Measurements from ENCODE around the gene RRAGD. TPM values are rescaled to one million over a fixed set of nuclear protein-coding genes. Genes with fewer than 3 reads are reported as not detected.

Gene RRAGD
- total and polyA plus RNA-seq, 2 donors (not counting 1 experiment from before 2014, with no cell fraction given): 0.27 to 4.5 TPM

DNA sequence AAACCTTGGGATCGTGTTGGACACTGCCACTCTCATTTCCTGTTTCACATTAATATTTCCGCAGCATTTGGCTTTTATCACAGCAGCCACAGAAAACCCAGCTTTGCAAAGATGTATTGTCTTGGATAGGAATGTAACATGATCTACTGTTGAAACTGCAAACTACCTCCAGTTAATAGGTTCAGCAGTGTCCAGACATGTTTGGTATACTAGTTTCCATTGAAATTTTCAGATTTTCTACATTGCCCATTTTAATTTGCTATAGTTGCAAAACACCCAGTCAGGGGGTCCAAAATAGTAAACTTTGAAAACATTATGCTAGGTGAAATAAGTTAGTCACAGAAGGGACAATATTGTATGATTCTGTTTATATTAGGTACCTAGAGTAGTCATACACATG, 24.2 kb upstream of the RRAGD start:
- CTCF ChIA-PET: interaction anchor here (1.5 to 1.6 kb wide), 2 partner anchors 11 to 174 kb away, joined by 3 to 4 read pairs; no protein-coding TSS in a partner anchor
- Histone ChIP-seq H3K9ac (ENCODE audit: low read length) (no peak overlapping the region), H3K4me1 (ENCODE audit: control insufficient read depth in 2 of 2, insufficient read depth in 2 of 2, low read length in 2 of 2) (peaks cover 10 to 12% of the 10 kb centered on the region in 2 donors), H3K4me2 (replicated peaks; ENCODE audit: low read depth, low read length, poor library complexity, severe bottlenecking) (no peak overlapping the region), H3K9me3 (ENCODE audit: control extremely low read depth in 1 of 3, control insufficient read depth in 2 of 3, insufficient read depth in 1 of 3, low read length in 2 of 3) (no peaks in the 10 kb centered on the region), H3K27me3 (replicated peaks in 1 of 4; ENCODE audit: control extremely low read depth in 1 of 4, control insufficient read depth in 3 of 4, insufficient read depth in 4 of 4, low read length in 3 of 4) (no peaks in the 10 kb centered on the region), H2AFZ (ENCODE audit: insufficient read depth, low read depth, low read length, poor library complexity, severe bottlenecking) (no peak overlapping the region), H3K79me2 (ENCODE audit: control insufficient read depth, insufficient read depth, low read length) (no peaks in the 10 kb centered on the region), H3K36me3 (replicated peaks in 1 of 2; ENCODE audit: control extremely low read depth in 1 of 2, control insufficient read depth in 1 of 2, extremely low read depth in 1 of 2, insufficient read depth in 2 of 2, low read length in 1 of 2) (no peaks in the 10 kb centered on the region), H3K27ac (ENCODE audit: low read length in 2 of 2) (no peak overlapping the region), H4K20me1 (ENCODE audit: control insufficient read depth, insufficient read depth, low read length, poor library complexity, severe bottlenecking) (no peaks in the 10 kb centered on the region), H3K4me3 (ENCODE audit: control extremely low read depth in 1 of 5, extremely low read depth in 1 of 5, insufficient read depth in 1 of 5, low read depth in 2 of 5, low read length in 4 of 5) (no peak overlapping the region)
- no peak for ATAC-seq (ENCODE audit: low read depth)
- WGBS (ENCODE audit: insufficient coverage): no CpG with 5 or more reads among the region's 2 CpGs
- Mint-ChIP-seq H3K27ac (no peak overlapping the region), H3K4me3 (no peak overlapping the region), H3K27me3 (no peaks in the 10 kb centered on the region), H3K4me1 (peaks cover 13% of the 10 kb centered on the region), H3K9me3 (ENCODE audit: insufficient read depth) (no peaks in the 10 kb centered on the region)
- TF ChIP-seq EZH2 (IDR thresholded peaks at IDR 0.05; ENCODE audit: borderline replicate concordance, insufficient read depth, low read depth, low read length, poor library complexity, severe bottlenecking): no peak
- TF ChIP-seq, protein P1, sequence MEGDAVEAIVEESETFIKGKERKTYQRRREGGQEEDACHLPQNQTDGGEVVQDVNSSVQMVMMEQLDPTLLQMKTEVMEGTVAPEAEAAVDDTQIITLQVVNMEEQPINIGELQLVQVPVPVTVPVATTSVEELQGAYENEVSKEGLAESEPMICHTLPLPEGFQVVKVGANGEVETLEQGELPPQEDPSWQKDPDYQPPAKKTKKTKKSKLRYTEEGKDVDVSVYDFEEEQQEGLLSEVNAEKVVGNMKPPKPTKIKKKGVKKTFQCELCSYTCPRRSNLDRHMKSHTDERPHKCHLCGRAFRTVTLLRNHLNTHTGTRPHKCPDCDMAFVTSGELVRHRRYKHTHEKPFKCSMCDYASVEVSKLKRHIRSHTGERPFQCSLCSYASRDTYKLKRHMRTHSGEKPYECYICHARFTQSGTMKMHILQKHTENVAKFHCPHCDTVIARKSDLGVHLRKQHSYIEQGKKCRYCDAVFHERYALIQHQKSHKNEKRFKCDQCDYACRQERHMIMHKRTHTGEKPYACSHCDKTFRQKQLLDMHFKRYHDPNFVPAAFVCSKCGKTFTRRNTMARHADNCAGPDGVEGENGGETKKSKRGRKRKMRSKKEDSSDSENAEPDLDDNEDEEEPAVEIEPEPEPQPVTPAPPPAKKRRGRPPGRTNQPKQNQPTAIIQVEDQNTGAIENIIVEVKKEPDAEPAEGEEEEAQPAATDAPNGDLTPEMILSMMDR (IDR thresholded peaks at IDR 0.05): no peak
- POLR2A ChIA-PET: no interaction called here
- no peak for DNase-seq
- intact Hi-C loops (cut with micrococcal nuclease): loop anchor here (10.0 kb wide), 1 partner anchor 379 kb away; the partner anchor contains the start of gene MDN1

DNA sequence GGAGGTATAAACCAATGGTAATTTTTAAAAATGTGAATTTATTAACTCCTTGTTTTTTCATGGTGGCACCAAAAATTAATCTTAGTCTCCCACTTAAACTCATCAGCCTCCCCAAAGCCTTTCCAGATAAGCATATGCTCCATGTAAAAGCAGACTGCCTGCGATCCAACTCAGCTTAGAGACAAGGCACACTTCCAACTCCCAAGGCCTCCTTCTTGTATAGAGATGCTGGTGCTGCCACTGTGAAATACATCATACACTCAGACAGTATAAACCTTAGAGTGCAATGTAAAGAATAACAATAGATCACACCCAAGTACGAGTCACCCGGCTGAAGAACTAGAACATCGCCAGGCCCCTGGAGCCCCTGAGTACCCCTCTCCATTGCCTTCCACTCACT, 22.9 kb upstream of the RRAGD start:
- WGBS (ENCODE audit: insufficient coverage): 92% methylated on average over 4 of the region's 4 CpGs
- H3K79me2 ChIP-seq (ENCODE audit: control insufficient read depth, insufficient read depth, low read length): no peaks in the 10 kb centered on the region
- POLR2A ChIA-PET: no interaction called here

More for the DNA sequence above, 22.9 kb upstream of the RRAGD start:
- no peaks in the 10 kb centered on the region for H3K9me3 ChIP-seq (ENCODE audit: control extremely low read depth in 1 of 3, control insufficient read depth in 2 of 3, insufficient read depth in 1 of 3, low read length in 2 of 3)
- H2AFZ ChIP-seq (ENCODE audit: insufficient read depth, low read depth, low read length, poor library complexity, severe bottlenecking): no peak overlapping the region
- no peak overlapping the region for H3K9ac ChIP-seq (ENCODE audit: low read length)
- H3K27ac ChIP-seq (ENCODE audit: low read length in 2 of 2): no peak overlapping the region
- no peak for DNase-seq
- H4K20me1 ChIP-seq (ENCODE audit: control insufficient read depth, insufficient read depth, low read length, poor library complexity, severe bottlenecking): no peaks in the 10 kb centered on the region
- no peak overlapping the region for H3K4me3 ChIP-seq (ENCODE audit: control extremely low read depth in 1 of 5, extremely low read depth in 1 of 5, insufficient read depth in 1 of 5, low read depth in 2 of 5, low read length in 4 of 5)
- no peak overlapping the region for H3K27ac Mint-ChIP-seq
- peaks cover 13% of the 10 kb centered on the region for H3K4me1 Mint-ChIP-seq
- no peaks in the 10 kb centered on the region for H3K27me3 Mint-ChIP-seq
- no peak for TF ChIP-seq EZH2 (IDR thresholded peaks at IDR 0.05; ENCODE audit: borderline replicate concordance, insufficient read depth, low read depth, low read length, poor library complexity, severe bottlenecking)
- TF ChIP-seq, protein P1 (IDR thresholded peaks at IDR 0.05): no peak
- no peaks in the 10 kb centered on the region for H3K27me3 ChIP-seq (replicated peaks in 1 of 4; ENCODE audit: control extremely low read depth in 1 of 4, control insufficient read depth in 3 of 4, insufficient read depth in 4 of 4, low read length in 3 of 4)
- H3K9me3 Mint-ChIP-seq (ENCODE audit: insufficient read depth): no peaks in the 10 kb centered on the region
- ATAC-seq (ENCODE audit: low read depth): no peak
- H3K4me2 ChIP-seq (replicated peaks; ENCODE audit: low read depth, low read length, poor library complexity, severe bottlenecking): no peak overlapping the region
- intact Hi-C loops (cut with micrococcal nuclease): loop anchor here (5.0 to 10.0 kb wide), 2 partner anchors 58 to 380 kb away; partner anchors contain the start of gene MDN1
- H3K36me3 ChIP-seq (replicated peaks in 1 of 2; ENCODE audit: control extremely low read depth in 1 of 2, control insufficient read depth in 1 of 2, extremely low read depth in 1 of 2, insufficient read depth in 2 of 2, low read length in 1 of 2): no peaks in the 10 kb centered on the region
- CTCF ChIA-PET: interaction anchor here (0.9 to 1.6 kb wide), 3 partner anchors 173 to 1045 kb away, joined by 3 to 7 read pairs (median 5); no protein-coding TSS in a partner anchor
- peak overlapping the region; percentile 46 for H3K4me3 Mint-ChIP-seq
- H3K4me1 ChIP-seq (ENCODE audit: control insufficient read depth in 2 of 2, insufficient read depth in 2 of 2, low read length in 2 of 2): peaks cover 10 to 12% of the 10 kb centered on the region in 2 donors

Measured in B cell (primary cell).